ENCODE measurements around the gene ANTXRL.
"Not testable (repeated sequence)": the region's sequence is repeated elsewhere in the genome, so short reads cannot be mapped to it uniquely, and the experiment has no call there.

The ANTXRL gene

DNA sequence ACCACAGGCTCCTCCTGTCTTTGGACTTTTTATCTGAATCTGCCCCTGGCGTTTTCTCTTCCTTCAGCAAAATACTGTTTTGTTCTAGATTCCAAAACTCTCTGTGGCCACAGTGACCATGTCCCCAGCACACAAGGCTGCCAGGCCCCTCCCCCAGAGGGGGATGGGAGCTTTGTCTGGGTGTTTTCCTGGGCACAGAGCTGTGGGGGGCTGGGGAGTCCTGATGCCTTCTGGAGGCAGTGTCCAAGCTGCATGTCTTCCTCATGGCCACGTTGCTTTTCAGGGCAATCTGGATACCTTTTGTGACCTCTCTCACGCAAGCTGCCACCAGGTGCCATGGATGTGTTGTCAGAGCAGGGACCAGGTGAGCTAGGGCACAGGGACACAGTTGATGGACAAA, 26.2 kb downstream of the ANTXRL start:
- TF ChIP-seq, protein P1, sequence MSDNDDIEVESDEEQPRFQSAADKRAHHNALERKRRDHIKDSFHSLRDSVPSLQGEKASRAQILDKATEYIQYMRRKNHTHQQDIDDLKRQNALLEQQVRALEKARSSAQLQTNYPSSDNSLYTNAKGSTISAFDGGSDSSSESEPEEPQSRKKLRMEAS (IDR thresholded peaks at IDR 0.05; ENCODE audit: low read depth, low read length), result no peak
- TF ChIP-seq POLR2A (IDR thresholded peaks at IDR 0.05; ENCODE audit: extremely low read depth, insufficient read length) (no peak), MYC (IDR thresholded peaks at IDR 0.05; ENCODE audit: low read depth, low read length) (no peak)
- TF ChIP-seq, protein P2, sequence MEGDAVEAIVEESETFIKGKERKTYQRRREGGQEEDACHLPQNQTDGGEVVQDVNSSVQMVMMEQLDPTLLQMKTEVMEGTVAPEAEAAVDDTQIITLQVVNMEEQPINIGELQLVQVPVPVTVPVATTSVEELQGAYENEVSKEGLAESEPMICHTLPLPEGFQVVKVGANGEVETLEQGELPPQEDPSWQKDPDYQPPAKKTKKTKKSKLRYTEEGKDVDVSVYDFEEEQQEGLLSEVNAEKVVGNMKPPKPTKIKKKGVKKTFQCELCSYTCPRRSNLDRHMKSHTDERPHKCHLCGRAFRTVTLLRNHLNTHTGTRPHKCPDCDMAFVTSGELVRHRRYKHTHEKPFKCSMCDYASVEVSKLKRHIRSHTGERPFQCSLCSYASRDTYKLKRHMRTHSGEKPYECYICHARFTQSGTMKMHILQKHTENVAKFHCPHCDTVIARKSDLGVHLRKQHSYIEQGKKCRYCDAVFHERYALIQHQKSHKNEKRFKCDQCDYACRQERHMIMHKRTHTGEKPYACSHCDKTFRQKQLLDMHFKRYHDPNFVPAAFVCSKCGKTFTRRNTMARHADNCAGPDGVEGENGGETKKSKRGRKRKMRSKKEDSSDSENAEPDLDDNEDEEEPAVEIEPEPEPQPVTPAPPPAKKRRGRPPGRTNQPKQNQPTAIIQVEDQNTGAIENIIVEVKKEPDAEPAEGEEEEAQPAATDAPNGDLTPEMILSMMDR (IDR thresholded peaks at IDR 0.05; ENCODE audit: low read depth, low read length), result no peak
- H3K4me3 ChIP-seq (ENCODE audit: low read depth, low read length), result no peak overlapping the region
- no peak for DNase-seq (ENCODE audit: low read depth)

DNA sequence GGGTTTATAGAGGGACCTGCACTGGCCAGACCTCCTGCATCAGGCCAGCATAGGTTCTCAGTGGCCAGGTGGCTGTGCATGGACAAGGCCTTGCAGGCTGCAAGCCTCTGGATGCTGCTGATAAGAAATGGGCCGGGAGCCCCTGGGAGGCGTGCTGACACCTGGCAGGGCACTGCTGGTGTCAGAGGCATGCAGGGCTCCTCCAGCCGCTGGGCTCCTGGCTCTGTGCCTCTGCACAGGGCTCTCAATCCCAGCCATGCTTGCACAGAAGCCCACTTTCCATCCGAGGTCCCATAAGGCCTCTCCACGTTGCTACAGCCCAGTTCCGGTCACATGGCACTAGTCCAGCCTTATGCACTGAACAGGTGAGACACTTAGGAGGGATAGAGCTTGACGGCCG, 27.3 kb downstream of the ANTXRL start:
- DNase-seq (ENCODE audit: low read depth), result no peak
- H3K4me3 ChIP-seq (ENCODE audit: low read depth, low read length), result no peak overlapping the region
- TF ChIP-seq, protein P1 (IDR thresholded peaks at IDR 0.05; ENCODE audit: low read depth, low read length), result no peak
- TF ChIP-seq, protein P2 (IDR thresholded peaks at IDR 0.05; ENCODE audit: low read depth, low read length), result no peak
- TF ChIP-seq MYC (IDR thresholded peaks at IDR 0.05; ENCODE audit: low read depth, low read length), result no peak
- no peak for TF ChIP-seq POLR2A (IDR thresholded peaks at IDR 0.05; ENCODE audit: extremely low read depth, insufficient read length)

DNA sequence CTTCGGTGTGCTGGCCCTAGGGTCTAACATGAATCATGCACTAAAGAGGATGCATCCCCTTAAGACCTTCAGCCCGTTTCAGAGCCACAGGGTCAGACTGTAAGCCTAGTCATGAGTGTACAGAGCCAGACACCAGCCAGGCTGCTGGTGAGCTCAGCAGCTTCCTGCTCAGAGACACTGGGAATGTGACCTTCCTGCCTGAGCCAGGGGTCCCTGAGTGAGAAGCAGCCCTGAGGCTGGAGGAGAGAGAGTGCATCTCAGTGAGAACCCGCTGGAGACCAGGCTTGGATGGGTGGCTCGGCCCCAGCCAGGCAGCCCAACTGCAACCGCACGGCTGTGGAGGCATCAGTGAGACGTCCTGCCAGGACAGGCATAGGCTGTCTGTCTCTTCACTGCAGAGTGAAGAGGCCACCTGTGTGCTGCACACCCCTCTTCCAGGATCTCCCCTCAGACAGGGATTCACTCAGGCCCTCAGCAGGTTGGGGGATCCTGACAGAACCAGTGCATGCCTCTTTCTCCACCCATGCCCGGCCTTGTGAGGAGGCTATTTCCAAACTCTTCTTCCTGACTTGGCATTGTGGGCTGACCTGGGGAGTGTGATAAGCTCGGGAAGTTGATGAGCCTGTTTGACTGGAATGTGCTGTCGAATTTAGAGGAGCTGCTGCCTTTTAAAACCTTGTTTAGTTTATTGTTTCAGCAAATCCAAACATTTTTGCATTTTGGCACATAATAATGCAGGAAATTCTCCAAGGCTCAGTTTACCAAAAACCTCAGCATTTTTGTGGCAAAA, 28.5 kb downstream of the ANTXRL start:
- not testable (repeated sequence) for H3K4me3 ChIP-seq (ENCODE audit: low read depth, low read length); DNase-seq (ENCODE audit: low read depth)

DNA sequence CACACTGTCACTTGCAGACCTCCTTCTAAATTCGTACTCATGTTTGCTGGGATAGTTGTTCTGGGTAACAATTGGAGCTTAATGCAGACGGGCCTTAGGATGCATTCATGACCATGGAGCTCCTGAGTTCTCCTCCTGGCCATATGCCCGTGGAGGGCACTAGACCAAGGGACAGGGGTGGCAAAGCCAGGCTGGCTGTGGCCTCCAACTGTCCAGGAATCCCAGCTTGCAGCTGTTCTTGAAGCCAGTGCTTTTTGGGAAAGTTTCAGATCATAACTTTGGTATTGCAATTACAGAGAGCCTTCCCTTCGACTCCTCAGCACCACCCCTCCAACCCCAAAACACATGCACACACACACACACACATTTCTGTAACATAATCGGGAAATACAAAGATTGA, 30.6 kb downstream of the ANTXRL start:
- no peak for TF ChIP-seq POLR2A (IDR thresholded peaks at IDR 0.05; ENCODE audit: extremely low read depth, insufficient read length)
- no peak overlapping the region for H3K4me3 ChIP-seq (ENCODE audit: low read depth, low read length)
- no peak for DNase-seq (ENCODE audit: low read depth)

DNA sequence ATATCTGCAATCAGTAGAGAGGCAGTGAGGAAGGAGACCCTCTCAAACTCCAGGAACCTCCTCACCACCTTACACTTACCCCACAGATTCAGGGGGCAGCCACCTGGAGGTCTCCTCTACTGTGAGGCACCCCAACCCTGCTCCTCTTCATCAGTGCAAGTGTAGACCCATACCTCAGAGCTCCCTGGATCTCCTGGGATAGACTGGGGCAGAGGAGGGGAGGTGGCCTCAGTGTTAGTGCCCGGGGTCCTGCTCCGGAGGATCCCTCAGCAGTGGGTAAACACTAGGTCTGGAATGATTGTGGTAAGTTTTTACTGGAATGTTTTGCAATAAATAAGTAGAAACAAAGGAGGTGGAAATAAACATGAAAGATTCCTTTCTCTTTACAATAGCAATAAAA, 31.1 kb downstream of the ANTXRL start:
- no peak overlapping the region for H3K4me3 ChIP-seq (ENCODE audit: low read depth, low read length)
- DNase-seq (ENCODE audit: low read depth), result no peak
- TF ChIP-seq, protein P1 (IDR thresholded peaks at IDR 0.05; ENCODE audit: low read depth, low read length), result no peak
- TF ChIP-seq POLR2A (IDR thresholded peaks at IDR 0.05; ENCODE audit: extremely low read depth, insufficient read length) (no peak), MYC (IDR thresholded peaks at IDR 0.05; ENCODE audit: low read depth, low read length) (no peak)
- TF ChIP-seq, protein P2 (IDR thresholded peaks at IDR 0.05; ENCODE audit: low read depth, low read length), result no peak

DNA sequence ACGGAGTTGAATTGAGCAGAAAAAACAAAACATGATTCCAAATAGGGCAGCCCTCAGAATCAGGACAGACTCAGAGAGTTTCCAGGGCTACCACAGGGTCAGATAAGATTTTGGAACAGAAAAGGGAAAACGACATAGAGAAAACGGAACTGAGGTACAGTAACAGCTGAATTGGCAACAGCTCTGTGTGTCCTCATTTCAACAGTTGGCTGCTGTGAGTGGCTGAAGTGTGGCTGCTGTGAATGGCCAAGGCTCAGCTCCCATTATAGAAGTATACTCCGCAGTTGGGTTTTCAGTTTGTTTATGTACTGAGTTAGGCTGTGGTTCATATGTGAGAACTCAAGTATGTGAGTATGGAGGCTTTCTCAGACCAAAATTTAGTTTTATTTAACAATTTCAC, 32.0 kb downstream of the ANTXRL start:
- TF ChIP-seq, protein P2 (IDR thresholded peaks at IDR 0.05; ENCODE audit: low read depth, low read length), result no peak
- TF ChIP-seq POLR2A (IDR thresholded peaks at IDR 0.05; ENCODE audit: extremely low read depth, insufficient read length) (no peak), MYC (IDR thresholded peaks at IDR 0.05; ENCODE audit: low read depth, low read length) (no peak)
- DNase-seq (ENCODE audit: low read depth), result no peak

DNA sequence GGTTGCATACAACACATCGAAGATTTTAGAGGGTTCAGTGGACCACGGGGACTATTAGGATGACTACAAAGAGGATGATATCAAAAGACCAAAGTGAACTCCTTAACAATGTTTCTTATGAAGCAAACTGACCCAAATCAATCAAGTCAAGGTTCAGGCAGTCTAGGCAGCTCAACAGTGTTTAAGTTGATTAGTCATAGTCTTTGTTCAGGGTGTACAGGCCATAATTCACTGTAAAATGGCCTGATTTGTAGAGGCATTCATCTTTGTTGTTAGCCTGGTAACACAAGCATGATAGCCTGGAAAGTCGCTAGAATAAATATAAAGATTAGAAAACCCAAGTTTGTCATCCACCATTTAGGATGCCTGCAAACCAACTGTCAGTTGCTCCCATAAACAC, 32.6 kb downstream of the ANTXRL start:
- DNase-seq (ENCODE audit: low read depth), result no peak
- TF ChIP-seq, protein P1 (IDR thresholded peaks at IDR 0.05; ENCODE audit: low read depth, low read length), result no peak
- TF ChIP-seq POLR2A (IDR thresholded peaks at IDR 0.05; ENCODE audit: extremely low read depth, insufficient read length) (no peak), MYC (IDR thresholded peaks at IDR 0.05; ENCODE audit: low read depth, low read length) (no peak)
- TF ChIP-seq, protein P2 (IDR thresholded peaks at IDR 0.05; ENCODE audit: low read depth, low read length), result no peak
- H3K4me3 ChIP-seq (ENCODE audit: low read depth, low read length), result no peak overlapping the region

More for the DNA sequence above, 32.0 kb downstream of the ANTXRL start:
- no peak overlapping the region for H3K4me3 ChIP-seq (ENCODE audit: low read depth, low read length)

Data from NB4 (cell line).